Tibial nerve (tissue), 4 donors: Measurements from ENCODE around the gene PVRIG. TPM values are rescaled to one million over a fixed set of nuclear protein-coding genes. Genes with fewer than 3 reads are reported as not detected.
"Not testable (repeated sequence)": the region's sequence is repeated elsewhere in the genome, so short reads cannot be mapped to it uniquely, and the experiment has no call there.

ENCODE experiments used
- DNase-seq, 2 donors: peaks; one replicate each; pipeline ENCODE4 v3.0.0-alpha.2; 2019; ENCODE audit warnings: low spot score in 2 of 2
- H3K27ac ChIP-seq, 4 donors: fragments of 200-600 bp; sonication (generic) in 3 of 4; one replicate each; pipeline ENCODE4 v1.5.1; 2017 to 2019; ENCODE audit warnings: mild to moderate bottlenecking in 1 of 4
- H3K27me3 ChIP-seq, 2 donors: fragments of 200-600 bp; sonication (generic) in 1 of 2; one replicate each; pipeline versions ENCODE4 v1.5.1 to v1.6.0; 2017 to 2019
- H3K36me3 ChIP-seq, 3 donors: fragments of 200-600 bp; sonication (generic); one replicate each; pipeline ENCODE4 v1.5.1; 2018 to 2019
- H3K4me1 ChIP-seq, 4 donors: fragments of 200-600 bp; sonication (generic) in 3 of 4; one replicate each; pipeline ENCODE4 v1.5.1; 2017 to 2019
- H3K4me3 ChIP-seq, 4 donors: fragments of 200-600 bp; sonication (generic) in 3 of 4; one replicate each; pipeline ENCODE4 v1.5.1; 2017 to 2019; ENCODE audit warnings: mild to moderate bottlenecking in 1 of 4, moderate library complexity in 1 of 4
- H3K9me3 ChIP-seq, 4 donors: fragments of 200-600 bp; sonication (generic) in 3 of 4; one replicate each; pipeline ENCODE4 v1.5.1; 2017 to 2019
- EP300 ChIP-seq, 2 donors: sonication (generic); formaldehyde crosslinking; IDR thresholded peaks; one replicate each; pipeline ENCODE4 v1.6.1; 2017; ENCODE audit warnings: antibody characterized with exemption in 2 of 2, mild to moderate bottlenecking in 1 of 2
- POLR2A ChIP-seq, 2 donors: fragments of 450-650 bp; IDR thresholded peaks; one replicate each; pipeline ENCODE4 v1.6.1; 2017; ENCODE audit warnings: antibody characterized with exemption in 2 of 2, mild to moderate bottlenecking in 2 of 2, moderate library complexity in 2 of 2
- WGBS, 2 donors: methylation state at CpG; one replicate each; pipeline ENCODE4 v1.1.5; 2018; 5-methylcytosine and 5-hydroxymethylcytosine counted together
- total RNA-seq, 4 donors: library from RNA; depleted of rRNA; stranded (reverse); fragments of >200 nt; gene quantifications; one replicate each; pipeline ENCODE4 v1.1.0, GENCODE V29; 2016
- TF ChIP-seq, protein P1 (sequence below), 5 experiments: fragments of 200-600 bp in 3 of 5; fragments of 450-650 bp in 2 of 5; sonication (generic) in 3 of 5; IDR thresholded peaks; one replicate each; pipeline ENCODE4 v1.5.1; 2016 to 2019; ENCODE audit warnings: antibody characterized with exemption in 5 of 5, mild to moderate bottlenecking in 3 of 5, moderate library complexity in 2 of 5

The PVRIG gene
- total RNA-seq, 4 donors from 2014 or later = 0.78 TPM; not detected in 3

DNA sequence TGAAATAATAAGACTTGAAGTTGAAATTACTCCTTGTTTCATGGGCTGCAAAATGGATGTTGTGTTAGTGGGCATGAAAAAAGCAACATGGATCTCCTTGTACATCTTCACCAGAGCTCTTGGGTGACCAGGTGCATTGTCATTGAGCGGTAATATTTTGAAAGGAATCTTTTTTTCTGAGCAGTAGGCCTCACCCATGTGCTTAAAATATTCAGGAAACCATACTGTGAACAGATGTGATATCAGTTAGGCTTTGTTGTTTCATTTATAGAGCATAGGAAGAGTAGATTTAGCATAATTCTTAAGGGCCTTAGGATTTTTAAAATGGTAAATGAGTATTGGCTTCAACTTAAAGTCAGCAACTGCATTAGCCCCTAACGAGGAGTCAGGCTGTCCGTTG, 26.8 kb upstream of the PVRIG start:
- H3K27ac ChIP-seq = no peak overlapping the region
- TF ChIP-seq POLR2A (IDR thresholded peaks at IDR 0.05) (no peak), EP300 (IDR thresholded peaks at IDR 0.05) (no peak)
- TF ChIP-seq, protein P1, sequence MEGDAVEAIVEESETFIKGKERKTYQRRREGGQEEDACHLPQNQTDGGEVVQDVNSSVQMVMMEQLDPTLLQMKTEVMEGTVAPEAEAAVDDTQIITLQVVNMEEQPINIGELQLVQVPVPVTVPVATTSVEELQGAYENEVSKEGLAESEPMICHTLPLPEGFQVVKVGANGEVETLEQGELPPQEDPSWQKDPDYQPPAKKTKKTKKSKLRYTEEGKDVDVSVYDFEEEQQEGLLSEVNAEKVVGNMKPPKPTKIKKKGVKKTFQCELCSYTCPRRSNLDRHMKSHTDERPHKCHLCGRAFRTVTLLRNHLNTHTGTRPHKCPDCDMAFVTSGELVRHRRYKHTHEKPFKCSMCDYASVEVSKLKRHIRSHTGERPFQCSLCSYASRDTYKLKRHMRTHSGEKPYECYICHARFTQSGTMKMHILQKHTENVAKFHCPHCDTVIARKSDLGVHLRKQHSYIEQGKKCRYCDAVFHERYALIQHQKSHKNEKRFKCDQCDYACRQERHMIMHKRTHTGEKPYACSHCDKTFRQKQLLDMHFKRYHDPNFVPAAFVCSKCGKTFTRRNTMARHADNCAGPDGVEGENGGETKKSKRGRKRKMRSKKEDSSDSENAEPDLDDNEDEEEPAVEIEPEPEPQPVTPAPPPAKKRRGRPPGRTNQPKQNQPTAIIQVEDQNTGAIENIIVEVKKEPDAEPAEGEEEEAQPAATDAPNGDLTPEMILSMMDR (IDR thresholded peaks at IDR 0.05) = no peak
- no peaks in the 10 kb centered on the region for H3K4me1 ChIP-seq
- no peaks in the 10 kb centered on the region for H3K9me3 ChIP-seq
- no peak for DNase-seq
- H3K27me3 ChIP-seq = no peaks in the 10 kb centered on the region
- H3K36me3 ChIP-seq = no peaks in the 10 kb centered on the region
- WGBS, 2 donors = 74 to 95% methylated on average over 3 of the region's 3 CpGs
- H3K4me3 ChIP-seq = no peak overlapping the region

DNA sequence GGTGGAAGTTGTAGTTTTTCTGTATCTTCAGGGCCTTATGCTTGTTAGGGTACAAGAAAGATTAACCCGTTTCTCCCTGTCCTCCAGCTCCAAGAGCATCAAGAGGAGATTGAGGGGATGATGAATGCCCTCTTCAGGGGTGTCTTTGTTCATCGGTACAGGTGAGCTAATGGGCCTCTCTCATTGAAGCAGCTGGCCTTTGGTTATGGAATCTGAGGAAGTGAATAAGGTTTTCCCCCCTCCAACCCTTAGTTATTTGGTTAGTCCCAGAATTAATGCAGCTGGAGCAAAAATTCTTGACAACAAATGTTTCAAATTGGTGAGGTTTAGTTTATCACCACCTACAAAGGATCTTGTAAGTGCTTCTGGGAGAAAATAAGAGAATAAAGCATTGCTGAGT, 24.5 kb upstream of the PVRIG start:
- Histone ChIP-seq H3K9me3 (no peaks in the 10 kb centered on the region), H3K27ac (no peak overlapping the region), H3K27me3 (no peaks in the 10 kb centered on the region), H3K36me3 (no peaks in the 10 kb centered on the region), H3K4me1 (no peaks in the 10 kb centered on the region), H3K4me3 (no peak overlapping the region)
- DNase-seq = no peak
- WGBS, 2 donors = 84 to 87% methylated on average over 2 of the region's 2 CpGs
- TF ChIP-seq, protein P1 (IDR thresholded peaks at IDR 0.05) = no peak
- TF ChIP-seq EP300 (IDR thresholded peaks at IDR 0.05) = no peak
- no peak for TF ChIP-seq POLR2A (IDR thresholded peaks at IDR 0.05)

DNA sequence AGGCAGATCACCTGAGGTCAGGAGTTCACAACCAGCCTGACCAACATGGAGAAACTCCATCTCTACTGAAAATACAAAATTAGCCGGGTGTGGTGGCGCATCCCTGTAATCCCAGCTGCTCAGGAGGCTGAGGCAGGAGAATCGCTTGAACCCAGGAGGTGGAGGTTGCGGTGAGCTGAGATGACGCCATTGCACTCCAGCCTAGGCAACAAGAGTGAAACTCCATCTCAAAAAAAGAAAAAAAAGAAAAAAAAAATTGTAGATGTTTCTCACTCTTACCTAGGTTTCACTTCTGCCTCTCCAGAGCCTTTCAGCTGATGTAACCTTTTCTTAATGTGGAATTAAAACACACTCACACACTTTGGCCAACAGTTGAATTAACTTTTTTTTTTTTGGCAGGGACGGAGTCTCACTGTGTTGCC, 23.8 kb upstream of the PVRIG start:
- H3K4me3 ChIP-seq, H3K36me3 ChIP-seq, DNase-seq, H3K9me3 ChIP-seq, H3K27ac ChIP-seq, H3K27me3 ChIP-seq, H3K4me1 ChIP-seq: not testable (repeated sequence)
- WGBS, 2 donors = 92 to 95% methylated on average over 6 of the region's 6 CpGs

- Histone ChIP-seq H3K4me3 (no peak overlapping the region), H3K27me3 (no peaks in the 10 kb centered on the region), H3K36me3 (peaks cover 0 to 15% (median 0%) of the 10 kb centered on the region in 3 donors), H3K27ac (peak overlapping the region in 1 of 4 donors; percentile 61), H3K4me1 (no peaks in the 10 kb centered on the region), H3K9me3 (no peaks in the 10 kb centered on the region)
- TF ChIP-seq, protein P1 (IDR thresholded peaks at IDR 0.05) = no peak
- TF ChIP-seq POLR2A (IDR thresholded peaks at IDR 0.05) (no peak), EP300 (IDR thresholded peaks at IDR 0.05) (no peak)
- 34 to 60% methylated on average over 10 of the region's 10 CpGs for WGBS, 2 donors
- DNase-seq = no peak
Observed at GRCh38 chr7:100198266-100198665, 21.5 kb upstream of the PVRIG start.

DNA sequence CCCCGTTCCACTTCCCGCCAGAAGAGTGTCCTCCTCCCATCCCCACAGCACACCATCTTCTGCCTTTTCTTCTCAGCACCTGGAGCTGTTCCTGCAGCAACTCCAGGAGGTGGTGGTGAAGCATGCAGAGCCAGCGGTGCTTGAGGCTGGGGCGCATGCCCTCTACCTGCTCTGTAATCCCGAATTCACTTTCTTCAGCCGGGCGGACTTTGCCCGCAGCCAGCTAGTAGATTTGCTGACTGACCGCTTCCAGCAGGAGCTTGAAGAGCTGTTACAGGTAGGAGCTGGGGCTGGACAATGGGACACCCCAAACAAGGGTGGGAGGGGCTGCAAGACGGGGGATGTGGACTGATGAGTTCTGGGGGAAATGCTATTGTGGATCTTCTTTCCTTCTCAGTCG, 19.1 kb upstream of the PVRIG start:
- H3K27me3 ChIP-seq = no peaks in the 10 kb centered on the region
- DNase-seq = no peak
- H3K36me3 ChIP-seq = peaks cover 0 to 15% (median 0%) of the 10 kb centered on the region in 3 donors
- H3K27ac ChIP-seq = no peak overlapping the region
- no peak for TF ChIP-seq POLR2A (IDR thresholded peaks at IDR 0.05)
- TF ChIP-seq, protein P1 (IDR thresholded peaks at IDR 0.05) = no peak
- TF ChIP-seq EP300 (IDR thresholded peaks at IDR 0.05) = no peak
- H3K4me1 ChIP-seq = no peaks in the 10 kb centered on the region
- no peaks in the 10 kb centered on the region for H3K9me3 ChIP-seq
- 81 to 89% methylated on average over 11 of the region's 11 CpGs for WGBS, 2 donors
- no peak overlapping the region for H3K4me3 ChIP-seq

- DNase-seq = no peak
- Histone ChIP-seq H3K4me1 (no peaks in the 10 kb centered on the region), H3K27me3 (no peaks in the 10 kb centered on the region), H3K27ac (no peak overlapping the region), H3K9me3 (no peaks in the 10 kb centered on the region), H3K36me3 (peaks cover 0 to 15% (median 0%) of the 10 kb centered on the region in 3 donors), H3K4me3 (no peak overlapping the region)
- WGBS, 2 donors = 80 to 84% methylated on average over 9 of the region's 9 CpGs
- TF ChIP-seq, protein P1 (IDR thresholded peaks at IDR 0.05) = no peak
- TF ChIP-seq POLR2A (IDR thresholded peaks at IDR 0.05) (no peak), EP300 (IDR thresholded peaks at IDR 0.05) (no peak)
Observed at GRCh38 chr7:100204454-100204853, 15.3 kb upstream of the PVRIG start.
